ENCODE results near the gene LPXN. TPM values are rescaled to one million over a fixed set of nuclear protein-coding genes. Genes with fewer than 3 reads are reported as not detected.

The LPXN gene
- total RNA-seq, 4 donors from 2014 or later: 5.8 to 14.4 (median 9.4) TPM

DNA sequence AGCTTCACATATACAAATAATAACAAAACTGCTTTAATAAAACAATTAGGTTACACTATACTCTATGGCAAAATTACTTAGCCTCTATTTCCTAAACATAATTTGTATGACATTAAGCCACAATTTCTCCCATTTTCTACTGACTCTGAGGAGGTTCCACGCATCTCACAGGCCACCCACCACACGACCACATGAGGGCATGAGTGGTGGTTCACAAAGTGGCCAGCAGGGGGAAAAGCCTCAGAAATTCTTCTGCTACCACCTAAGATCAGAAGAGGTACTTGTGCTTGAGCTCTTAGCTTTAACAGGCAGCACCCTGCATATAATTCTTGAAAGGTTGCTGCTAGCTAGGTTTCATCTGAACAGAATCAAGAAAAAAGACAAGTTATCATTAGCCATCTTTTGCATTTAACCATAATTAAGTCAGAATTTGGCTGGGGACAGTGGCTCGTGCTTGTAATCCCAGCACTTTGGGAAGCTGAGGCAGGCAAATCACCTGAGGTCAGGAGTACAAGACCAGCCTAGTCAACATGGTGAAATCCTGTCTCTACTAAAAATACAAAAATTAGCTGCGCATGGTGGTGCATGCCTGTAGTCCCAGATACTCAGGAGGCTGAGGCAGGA is 7.7 kb downstream of the LPXN start:
- WGBS, 2 donors: 53 to 54% methylated on average over 4 of the region's 4 CpGs
- intact Hi-C loops (cut with DNase I): loop anchor here (10.0 kb wide), 1 partner anchor 107 kb away; no protein-coding TSS in a partner anchor
- H3K9me3 ChIP-seq: no peaks in the 10 kb centered on the region
- H3K4me3 ChIP-seq (replicated peaks in 1 of 3): no peak overlapping the region
- H3K4me1 ChIP-seq: peaks cover 0 to 3% of the 10 kb centered on the region in 2 donors
- TF ChIP-seq POLR2A (IDR thresholded peaks at IDR 0.05): no peak
- TF ChIP-seq, protein P1, sequence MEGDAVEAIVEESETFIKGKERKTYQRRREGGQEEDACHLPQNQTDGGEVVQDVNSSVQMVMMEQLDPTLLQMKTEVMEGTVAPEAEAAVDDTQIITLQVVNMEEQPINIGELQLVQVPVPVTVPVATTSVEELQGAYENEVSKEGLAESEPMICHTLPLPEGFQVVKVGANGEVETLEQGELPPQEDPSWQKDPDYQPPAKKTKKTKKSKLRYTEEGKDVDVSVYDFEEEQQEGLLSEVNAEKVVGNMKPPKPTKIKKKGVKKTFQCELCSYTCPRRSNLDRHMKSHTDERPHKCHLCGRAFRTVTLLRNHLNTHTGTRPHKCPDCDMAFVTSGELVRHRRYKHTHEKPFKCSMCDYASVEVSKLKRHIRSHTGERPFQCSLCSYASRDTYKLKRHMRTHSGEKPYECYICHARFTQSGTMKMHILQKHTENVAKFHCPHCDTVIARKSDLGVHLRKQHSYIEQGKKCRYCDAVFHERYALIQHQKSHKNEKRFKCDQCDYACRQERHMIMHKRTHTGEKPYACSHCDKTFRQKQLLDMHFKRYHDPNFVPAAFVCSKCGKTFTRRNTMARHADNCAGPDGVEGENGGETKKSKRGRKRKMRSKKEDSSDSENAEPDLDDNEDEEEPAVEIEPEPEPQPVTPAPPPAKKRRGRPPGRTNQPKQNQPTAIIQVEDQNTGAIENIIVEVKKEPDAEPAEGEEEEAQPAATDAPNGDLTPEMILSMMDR (IDR thresholded peaks at IDR 0.05): peak; percentile 46 to 78 (median 58)
- peak; percentile 51 to 53 for DNase-seq
- H3K27me3 ChIP-seq: no peaks in the 10 kb centered on the region
- peaks cover 12 to 27% of the 10 kb centered on the region in 2 donors for H3K36me3 ChIP-seq
- no peak overlapping the region for H3K27ac ChIP-seq

DNA sequence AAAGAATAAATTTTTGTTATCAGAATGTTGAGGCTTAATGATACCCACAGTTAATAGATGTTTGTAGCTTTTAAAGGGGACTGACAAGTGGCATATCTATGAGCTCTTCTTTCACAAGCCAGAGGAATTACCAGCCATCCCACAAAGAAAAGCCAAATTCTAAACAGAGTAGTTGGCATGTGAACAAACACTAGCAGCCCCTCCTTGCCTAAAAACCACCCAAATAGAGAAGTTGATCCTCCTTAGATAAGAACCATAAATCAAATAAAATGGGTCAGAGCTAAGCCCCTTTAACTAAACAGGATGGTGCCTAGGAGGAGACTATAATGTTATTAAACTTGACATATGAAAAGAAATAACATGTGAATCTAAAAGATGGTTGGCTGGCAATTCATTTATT is 11.4 kb downstream of the LPXN start:
- intact Hi-C loops (cut with DNase I): loop anchor here (10.0 kb wide), 1 partner anchor 111 kb away; no protein-coding TSS in a partner anchor
- no peak overlapping the region for H3K27ac ChIP-seq
- H3K9me3 ChIP-seq: no peaks in the 10 kb centered on the region
- H3K27me3 ChIP-seq: no peaks in the 10 kb centered on the region
- no peak overlapping the region for H3K4me3 ChIP-seq (replicated peaks in 1 of 3)
- TF ChIP-seq POLR2A (IDR thresholded peaks at IDR 0.05): no peak
- TF ChIP-seq, protein P1 (IDR thresholded peaks at IDR 0.05): no peak
- DNase-seq: no peak
- no peaks in the 10 kb centered on the region for H3K4me1 ChIP-seq
- H3K36me3 ChIP-seq: peaks cover 14 to 20% of the 10 kb centered on the region in 2 donors

DNA sequence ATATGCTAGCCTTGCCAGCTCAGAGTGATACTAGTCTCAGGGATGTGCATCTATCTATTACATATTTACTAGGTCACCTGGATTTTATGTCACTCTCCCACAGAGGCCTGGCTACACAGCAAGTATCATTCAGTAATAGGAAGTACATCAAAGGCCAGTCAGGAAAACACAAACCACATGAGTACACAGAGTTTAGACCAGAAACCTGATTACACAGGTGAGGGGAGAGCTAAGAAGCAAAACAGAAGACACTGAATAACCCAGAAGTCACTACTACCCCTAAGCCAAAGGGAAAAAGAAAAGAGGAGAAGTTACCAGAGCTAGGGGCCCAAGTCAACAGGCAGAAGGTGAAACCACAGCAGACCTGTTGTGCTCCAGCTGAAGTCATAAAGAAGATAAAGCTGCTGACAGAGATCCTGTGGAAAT is 13.3 kb downstream of the LPXN start:
- TF ChIP-seq, protein P1 (IDR thresholded peaks at IDR 0.05): no peak
- no peak for TF ChIP-seq POLR2A (IDR thresholded peaks at IDR 0.05)
- H3K27ac ChIP-seq: no peak overlapping the region
- H3K9me3 ChIP-seq: no peaks in the 10 kb centered on the region
- intact Hi-C loops (cut with DNase I): loop anchor here (10.0 kb wide), 1 partner anchor 112 kb away; no protein-coding TSS in a partner anchor
- no peaks in the 10 kb centered on the region for H3K4me1 ChIP-seq
- no peaks in the 10 kb centered on the region for H3K27me3 ChIP-seq
- DNase-seq: no peak
- H3K36me3 ChIP-seq: peaks cover 10 to 11% of the 10 kb centered on the region in 2 donors
- no peak overlapping the region for H3K4me3 ChIP-seq (replicated peaks in 1 of 3)

DNA sequence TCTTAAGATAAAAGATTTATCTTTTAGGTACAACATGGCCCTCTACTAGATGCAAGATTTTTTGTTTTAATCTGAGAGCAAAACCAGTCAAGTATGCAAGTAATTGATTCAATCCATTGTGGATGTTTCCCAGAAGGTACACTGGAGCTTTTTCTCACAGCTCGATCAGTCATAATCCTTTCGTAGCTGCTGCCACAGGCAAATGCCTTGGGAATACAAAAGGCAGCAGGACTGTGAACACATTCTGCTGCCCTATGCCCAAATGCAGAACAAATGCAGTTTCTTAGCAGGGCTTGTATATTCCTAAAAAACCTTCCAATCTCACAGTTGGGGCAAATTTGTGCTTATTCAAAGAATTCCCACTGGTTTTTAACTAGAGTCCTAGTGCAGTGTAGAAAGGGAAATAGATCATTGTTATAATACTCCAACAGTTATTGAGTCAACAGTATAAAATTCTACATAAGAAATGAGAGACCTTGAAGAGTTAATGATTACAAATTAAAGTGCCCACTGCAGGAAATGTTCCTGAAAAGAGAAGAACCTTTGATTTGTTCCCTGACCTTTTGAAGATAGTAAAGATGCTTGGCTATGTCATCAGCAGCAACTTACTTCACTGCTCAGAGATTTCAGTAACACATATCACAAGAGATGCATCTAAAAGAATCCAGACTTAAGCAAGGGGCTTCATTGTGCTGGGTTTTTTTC is 14.1 kb downstream of the LPXN start:
- intact Hi-C loops (cut with DNase I): loop anchor here (10.0 kb wide), 1 partner anchor 113 kb away; no protein-coding TSS in a partner anchor
- Histone ChIP-seq H3K9me3 (no peaks in the 10 kb centered on the region), H3K4me1 (no peaks in the 10 kb centered on the region), H3K27me3 (no peaks in the 10 kb centered on the region), H3K36me3 (peaks cover 10 to 11% of the 10 kb centered on the region in 2 donors), H3K27ac (no peak overlapping the region), H3K4me3 (replicated peaks in 1 of 3) (no peak overlapping the region)
- no peak for TF ChIP-seq POLR2A (IDR thresholded peaks at IDR 0.05)
- TF ChIP-seq, protein P1 (IDR thresholded peaks at IDR 0.05): no peak
- 78% methylated on average over 2 of the region's 2 CpGs for WGBS, 2 donors
- DNase-seq: no peak

DNA sequence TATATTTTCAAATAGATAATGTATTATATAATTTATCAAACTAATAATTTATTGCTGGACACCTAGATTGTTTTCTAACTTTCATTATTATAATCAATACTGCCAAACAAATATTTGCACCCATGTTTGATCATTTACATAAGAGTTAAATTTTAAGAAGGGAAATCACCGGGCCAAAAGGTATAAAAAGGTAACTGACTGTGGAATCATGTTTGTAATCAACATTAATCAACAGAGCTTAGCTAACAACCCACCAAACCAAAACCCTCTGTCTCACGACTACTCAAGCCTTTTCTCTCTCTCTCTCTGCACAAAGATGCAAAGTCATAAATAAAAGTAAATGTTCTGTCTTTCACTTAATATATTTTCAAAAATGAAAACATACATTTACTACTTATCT is 14.8 kb downstream of the LPXN start:
- no peaks in the 10 kb centered on the region for H3K27me3 ChIP-seq
- no peak overlapping the region for H3K27ac ChIP-seq
- WGBS, 2 donors: 85 to 88% methylated on average over 2 of the region's 2 CpGs
- no peaks in the 10 kb centered on the region for H3K9me3 ChIP-seq
- H3K4me1 ChIP-seq: no peaks in the 10 kb centered on the region
- intact Hi-C loops (cut with DNase I): loop anchor here (10.0 kb wide), 1 partner anchor 114 kb away; no protein-coding TSS in a partner anchor
- no peak for DNase-seq
- no peak overlapping the region for H3K4me3 ChIP-seq (replicated peaks in 1 of 3)
- peaks cover 10 to 11% of the 10 kb centered on the region in 2 donors for H3K36me3 ChIP-seq
- TF ChIP-seq POLR2A (IDR thresholded peaks at IDR 0.05): no peak
- TF ChIP-seq, protein P1 (IDR thresholded peaks at IDR 0.05): no peak
